Hematopoietic multipotent progenitor cell treated with erythropoietin and hydrocortisone succinate and interleukin-3 and kit ligand, for 6 days (in vitro differentiated cells): ENCODE data around the gene EMCN.
"Not testable (repeated sequence)": the region's sequence is repeated elsewhere in the genome, so short reads cannot be mapped to it uniquely, and the experiment has no call there.

ENCODE experiments used
- DNase-seq: peaks from one replicate; pipeline ENCODE4 v3.0.0-alpha.2; 2015

EMCN gene

DNA sequence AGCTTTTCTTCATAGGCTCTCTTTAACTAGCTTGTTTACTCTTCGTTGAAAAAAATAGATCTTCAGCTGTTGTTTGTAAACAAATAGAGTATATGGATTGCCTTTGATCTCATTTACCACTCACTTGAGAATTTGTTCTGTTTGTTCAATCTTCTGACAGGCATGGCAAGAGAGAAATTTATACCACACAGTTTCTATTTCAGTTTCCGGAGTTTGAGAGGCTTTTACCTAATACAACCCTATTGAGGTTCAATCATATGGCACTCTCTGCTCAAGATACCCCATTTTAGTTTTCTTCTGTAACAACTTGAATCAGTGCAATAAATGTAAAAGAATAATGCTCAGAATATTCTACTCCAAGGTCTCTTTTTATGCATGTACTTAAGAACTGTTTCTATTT, 148.0 kb downstream of the EMCN start:
- DNase-seq: no peak

GRCh38 chr4:100367451-100367850, 150.4 kb downstream of the EMCN start:
- DNase-seq: no peak

DNA sequence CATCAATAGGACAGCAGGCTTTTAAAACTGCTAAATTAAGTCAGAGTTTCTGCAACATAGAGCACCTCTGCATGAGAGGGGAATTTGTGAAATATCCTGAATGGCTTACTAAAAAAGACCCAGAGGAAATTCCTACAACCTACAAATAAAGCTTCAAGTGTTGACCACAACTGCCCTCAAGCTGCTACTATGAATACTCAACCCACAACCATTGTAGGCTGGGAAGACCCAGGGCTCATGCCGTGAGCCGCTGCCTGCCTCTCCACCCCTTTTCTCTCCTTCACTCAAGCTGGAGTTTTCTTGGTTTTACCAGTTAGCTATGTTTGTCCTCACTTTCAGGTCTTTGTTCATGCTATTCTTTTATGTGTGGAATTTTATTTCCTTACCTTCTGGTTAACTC, 151.6 kb downstream of the EMCN start:
- no peak for DNase-seq

DNA sequence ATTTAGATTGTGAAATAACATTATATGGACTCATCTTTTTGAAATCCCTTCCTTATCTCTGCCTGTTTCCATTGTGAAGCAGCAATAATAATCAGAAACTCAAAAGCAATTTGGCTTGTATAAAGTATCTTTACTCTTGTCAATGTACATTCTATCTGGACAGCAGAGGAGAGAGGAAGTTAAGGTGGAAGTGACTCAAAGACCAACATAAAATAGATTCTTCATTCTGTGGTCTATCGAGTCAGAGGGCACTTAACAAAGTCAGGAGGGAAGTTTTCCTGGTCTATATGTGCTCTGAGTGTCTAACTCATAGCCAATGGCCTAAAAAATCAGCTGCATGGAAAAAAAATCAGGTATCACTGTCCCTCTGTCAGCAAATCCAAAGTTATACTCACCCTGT, 155.5 kb downstream of the EMCN start:
- DNase-seq: no peak

DNA sequence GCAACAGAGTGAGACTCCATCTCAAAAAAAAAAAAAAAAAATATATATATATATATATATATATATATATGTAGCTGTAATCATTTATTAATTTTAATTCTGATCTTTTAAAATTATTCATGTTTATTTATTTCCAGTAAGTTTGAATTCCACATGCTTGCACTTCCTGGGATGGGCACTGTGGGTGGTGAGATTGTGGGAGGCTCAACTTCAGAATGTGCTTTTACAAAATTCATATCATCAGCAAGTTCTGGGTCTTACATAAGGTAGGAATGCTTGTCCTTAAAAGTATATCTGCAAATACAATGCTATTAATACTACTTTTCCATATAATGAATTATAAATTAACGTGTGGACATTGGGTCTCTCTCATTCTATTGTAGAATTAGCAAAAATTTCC, 156.5 kb downstream of the EMCN start:
- no peak for DNase-seq

GRCh38 chr4:100360211-100360610, 157.6 kb downstream of the EMCN start:
- no peak for DNase-seq

GRCh38 chr4:100359441-100359840, 158.4 kb downstream of the EMCN start:
- no peak for DNase-seq

- no peak for DNase-seq
Measured at GRCh38 chr4:100357542-100357941, 160.3 kb downstream of the EMCN start.

- no peak for DNase-seq
Measured at GRCh38 chr4:100356172-100356571, 161.7 kb downstream of the EMCN start.

DNA sequence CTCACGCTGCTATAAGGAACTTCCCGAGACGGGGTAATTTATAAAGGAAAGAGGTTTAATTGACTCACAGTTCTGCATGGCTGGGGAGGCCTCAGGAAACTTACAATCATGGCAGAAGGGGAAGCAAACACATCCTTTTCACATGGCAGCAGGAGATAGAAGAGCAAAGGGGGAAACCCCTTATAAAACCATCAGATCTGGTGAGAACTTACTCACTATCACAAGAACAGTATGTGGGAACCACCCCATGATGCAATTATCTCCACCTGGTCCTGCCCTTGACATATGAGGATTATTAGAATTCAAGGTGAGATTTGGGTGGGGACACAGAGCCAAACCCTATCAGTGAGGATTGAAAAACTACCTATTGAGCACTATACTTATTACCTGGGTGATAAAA, 165.5 kb downstream of the EMCN start:
- DNase-seq: not testable (repeated sequence)

DNA sequence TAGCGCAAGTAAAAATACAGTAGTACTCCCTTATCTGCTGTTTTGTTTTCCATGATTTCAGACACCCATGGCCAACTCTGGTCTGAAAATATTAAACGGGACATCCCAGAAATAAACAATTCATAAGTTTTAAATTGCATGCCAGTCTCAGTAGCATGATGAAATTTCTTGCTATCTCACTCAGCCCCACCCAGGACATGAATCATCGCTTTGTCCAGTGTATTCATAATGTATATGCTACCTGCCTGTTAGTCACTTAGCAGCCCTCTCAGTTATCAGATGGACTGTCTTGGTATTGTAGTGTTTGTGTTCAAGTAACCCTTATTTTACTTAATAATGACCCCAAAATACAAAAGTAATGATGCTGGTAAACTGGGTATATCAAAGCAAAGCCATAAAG, 169.3 kb downstream of the EMCN start:
- DNase-seq: no peak

- no peak for DNase-seq
Measured at GRCh38 chr4:100347241-100347640, 170.6 kb downstream of the EMCN start.

DNA sequence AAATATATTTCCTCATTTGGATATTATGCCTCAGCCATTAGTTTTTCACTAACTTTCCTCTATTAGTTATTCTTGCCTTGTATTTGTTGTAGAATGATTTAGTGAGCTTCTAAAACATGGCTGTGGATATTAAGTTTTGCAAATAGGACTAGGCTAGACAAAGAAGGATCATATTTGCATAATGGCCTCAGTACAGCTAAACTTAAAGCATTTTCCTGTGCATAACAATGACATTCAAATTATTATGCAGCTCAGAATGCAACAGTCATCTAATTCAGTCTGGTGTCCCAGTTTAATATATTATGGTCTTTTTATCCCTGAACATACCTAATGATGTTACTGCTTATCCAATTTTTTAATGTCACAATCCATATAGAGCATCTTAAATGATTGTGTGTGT, 172.2 kb downstream of the EMCN start:
- no peak for DNase-seq
